Dermis microvascular lymphatic vessel endothelial cell (primary cell): ENCODE measurements around the gene RNPEPL1. TPM values are rescaled to one million over a fixed set of nuclear protein-coding genes. Genes with fewer than 3 reads are reported as not detected.
"Not testable (repeated sequence)": the region's sequence is repeated elsewhere in the genome, so short reads cannot be mapped to it uniquely, and the experiment has no call there.

Source experiments
- DNase-seq, 2 donors: peaks; one replicate each; pipeline versions ENCODE4 v3.0.0 to v3.0.0-alpha.2; 2010; ENCODE audit warnings: low read depth in 2 of 2
- total RNA-seq: library from RNA; depleted of rRNA; stranded (reverse); fragments of >200 nt; gene quantifications from 2 replicates; pipeline ENCODE4 v1.2.1, GENCODE V29; 2014

Gene RNPEPL1
- total RNA-seq, 1 donor from 2014 or later = 16.2 TPM

GRCh38 chr2:240538031-240538780, 30.1 kb upstream of the RNPEPL1 start:
- DNase-seq = no peak

GRCh38 chr2:240539101-240539500, 29.2 kb upstream of the RNPEPL1 start:
- DNase-seq = not testable (repeated sequence)

- no peak for DNase-seq
These were observed 28.4 kb upstream of the RNPEPL1 start for GRCh38 chr2:240539906-240540305.

- DNase-seq = no peak
These were observed 17.0 kb upstream of the RNPEPL1 start for GRCh38 chr2:240551288-240551687.

GRCh38 chr2:240551811-240552210, 16.5 kb upstream of the RNPEPL1 start:
- no peak for DNase-seq

- DNase-seq = no peak
These were observed 14.3 kb upstream of the RNPEPL1 start for GRCh38 chr2:240553956-240554480.

- DNase-seq = no peak
These were observed 13.4 kb upstream of the RNPEPL1 start for GRCh38 chr2:240554767-240555493.

GRCh38 chr2:240555541-240556250, 12.6 kb upstream of the RNPEPL1 start:
- DNase-seq = no peak

GRCh38 chr2:240556553-240557100, 11.7 kb upstream of the RNPEPL1 start:
- peak in 1 of 2 donors; percentile 52 for DNase-seq

- DNase-seq = no peak
These were observed 11.1 kb upstream of the RNPEPL1 start for GRCh38 chr2:240557101-240557751.

- DNase-seq = peak in 1 of 2 donors; percentile 81
These were observed 10.5 kb upstream of the RNPEPL1 start, which contains the start of gene ANKMY1 for GRCh38 chr2:240557808-240558207. Gene ANKMY1 (minus strand): TSS chr2:240557988. CDS start chr2:240557335, 653 bp downstream.

- no peak for DNase-seq
These were observed 10.0 kb upstream of the RNPEPL1 start for GRCh38 chr2:240558236-240558761.

- DNase-seq = no peak
These were observed 9.0 kb upstream of the RNPEPL1 start for GRCh38 chr2:240559286-240559685.

- DNase-seq = peak; percentile 66 to 89
These were observed 8.2 kb upstream of the RNPEPL1 start, which contains the start of gene DUSP28 for GRCh38 chr2:240560084-240560479. Gene DUSP28 (plus strand): TSS chr2:240560357. CDS start chr2:240560685, 328 bp downstream.

GRCh38 chr2:240560480-240561324, 7.6 kb upstream of the RNPEPL1 start:
- DNase-seq = peak; percentile 92 to 99

GRCh38 chr2:240561325-240561971, 6.8 kb upstream of the RNPEPL1 start:
- DNase-seq = peak in 1 of 2 donors; percentile 71

GRCh38 chr2:240563231-240563630, 5.1 kb upstream of the RNPEPL1 start:
- not testable (repeated sequence) for DNase-seq

GRCh38 chr2:240563951-240564560, 4.2 kb upstream of the RNPEPL1 start:
- no peak for DNase-seq
